ENCODE measurements around the gene FAM168A. TPM values are rescaled to one million over a fixed set of nuclear protein-coding genes. Genes with fewer than 3 reads are reported as not detected.

FAM168A gene
- total RNA-seq, 1 experiment from 2014 or later, result 13.8 TPM

DNA sequence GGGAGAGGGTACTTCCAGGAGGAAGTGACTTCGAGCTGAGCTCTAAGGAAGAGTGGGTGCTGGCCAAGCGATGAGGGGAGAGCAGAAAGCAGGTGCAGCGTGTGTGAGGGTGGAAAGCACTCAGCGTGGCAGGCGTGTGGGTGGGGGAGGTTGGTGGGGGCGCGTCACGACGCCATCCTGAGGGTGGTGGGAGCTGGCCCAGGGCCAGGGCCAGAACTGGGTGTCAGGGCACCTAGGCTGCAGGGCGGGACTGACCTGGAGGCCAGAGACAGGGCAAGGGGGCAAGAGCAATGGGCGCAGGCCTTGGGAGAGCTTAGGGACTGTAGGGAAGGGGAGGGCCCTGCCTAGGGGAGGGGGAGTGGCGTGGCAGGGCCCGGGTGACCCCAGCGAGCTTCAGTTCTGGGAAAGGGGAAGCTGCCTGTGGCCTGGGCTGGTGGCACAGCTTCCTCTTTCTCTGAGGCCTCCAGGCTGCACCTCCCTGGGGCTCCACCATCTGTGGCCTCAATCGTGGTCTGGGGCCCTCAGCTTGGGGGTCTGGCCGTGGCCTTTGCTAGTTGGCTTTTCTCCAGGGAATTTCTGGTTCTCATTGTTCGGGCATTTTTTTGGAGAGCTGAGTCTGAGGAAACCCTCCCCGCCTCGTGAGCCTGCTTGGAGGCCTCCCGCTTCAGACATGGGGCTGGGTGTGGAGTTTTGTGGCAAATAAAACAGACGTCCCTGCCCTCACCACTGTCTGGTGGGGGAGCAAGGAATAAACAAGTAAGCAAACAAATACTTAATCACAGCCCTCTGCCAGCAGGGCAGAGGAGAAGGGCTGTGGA, 212.8 kb downstream of the FAM168A start:
- Mint-ChIP-seq H3K4me3 (ENCODE audit: unreplicated experiment) (no peak overlapping the region), H3K9me3 (ENCODE audit: unreplicated experiment) (no peaks in the 10 kb centered on the region), H3K36me3 (ENCODE audit: insufficient read depth, unreplicated experiment) (no peaks in the 10 kb centered on the region), H3K27ac (ENCODE audit: low read depth, unreplicated experiment) (peak overlapping the region; percentile 54), H3K4me1 (ENCODE audit: insufficient read depth, unreplicated experiment) (peaks cover 37% of the 10 kb centered on the region), H3K27me3 (ENCODE audit: insufficient read depth, unreplicated experiment) (no peaks in the 10 kb centered on the region)
- TF ChIP-seq, protein P1, sequence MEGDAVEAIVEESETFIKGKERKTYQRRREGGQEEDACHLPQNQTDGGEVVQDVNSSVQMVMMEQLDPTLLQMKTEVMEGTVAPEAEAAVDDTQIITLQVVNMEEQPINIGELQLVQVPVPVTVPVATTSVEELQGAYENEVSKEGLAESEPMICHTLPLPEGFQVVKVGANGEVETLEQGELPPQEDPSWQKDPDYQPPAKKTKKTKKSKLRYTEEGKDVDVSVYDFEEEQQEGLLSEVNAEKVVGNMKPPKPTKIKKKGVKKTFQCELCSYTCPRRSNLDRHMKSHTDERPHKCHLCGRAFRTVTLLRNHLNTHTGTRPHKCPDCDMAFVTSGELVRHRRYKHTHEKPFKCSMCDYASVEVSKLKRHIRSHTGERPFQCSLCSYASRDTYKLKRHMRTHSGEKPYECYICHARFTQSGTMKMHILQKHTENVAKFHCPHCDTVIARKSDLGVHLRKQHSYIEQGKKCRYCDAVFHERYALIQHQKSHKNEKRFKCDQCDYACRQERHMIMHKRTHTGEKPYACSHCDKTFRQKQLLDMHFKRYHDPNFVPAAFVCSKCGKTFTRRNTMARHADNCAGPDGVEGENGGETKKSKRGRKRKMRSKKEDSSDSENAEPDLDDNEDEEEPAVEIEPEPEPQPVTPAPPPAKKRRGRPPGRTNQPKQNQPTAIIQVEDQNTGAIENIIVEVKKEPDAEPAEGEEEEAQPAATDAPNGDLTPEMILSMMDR (IDR thresholded peaks at IDR 0.05; ENCODE audit: unreplicated experiment), result no peak
- no peak for DNase-seq (ENCODE audit: unreplicated experiment)
- intact Hi-C loops (cut with micrococcal nuclease), result no loop called here
- POLR2A ChIA-PET, result interaction anchor here (0.6 to 1.0 kb wide), 2 partner anchors 34 to 144 kb away, joined by 3 to 4 read pairs; no protein-coding TSS in a partner anchor
- CTCF ChIA-PET, result interaction anchor here (0.6 to 1.4 kb wide), 2 partner anchors 35 to 207 kb away, joined by 3 to 5 read pairs; no protein-coding TSS in a partner anchor
- BruUV-seq (replicated peaks), result no TSS peak

DNA sequence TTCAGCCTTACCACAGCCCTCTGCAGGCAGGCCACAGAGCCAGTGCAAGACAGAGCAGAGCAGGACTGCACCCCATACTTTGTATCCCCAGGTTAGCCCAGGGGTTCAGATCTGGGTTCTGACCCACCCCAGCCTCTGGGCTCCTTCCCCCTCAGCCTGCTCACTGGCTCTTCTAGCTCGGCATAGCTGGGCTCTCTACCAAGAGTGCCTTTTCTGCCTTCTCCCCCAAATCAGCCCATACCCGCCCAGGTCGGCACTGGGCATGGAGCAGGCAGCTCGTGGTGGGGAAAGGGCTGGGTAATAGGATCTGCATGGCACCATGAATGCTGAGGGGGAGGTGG, 213.4 kb downstream of the FAM168A start:
- no peaks in the 10 kb centered on the region for H3K9me3 Mint-ChIP-seq (ENCODE audit: unreplicated experiment)
- no peaks in the 10 kb centered on the region for H3K27me3 Mint-ChIP-seq (ENCODE audit: insufficient read depth, unreplicated experiment)
- no peak for DNase-seq (ENCODE audit: unreplicated experiment)
- CTCF ChIA-PET, result interaction anchor here (1.4 kb wide), 1 partner anchor 34 kb away, joined by 5 read pairs; no protein-coding TSS in a partner anchor
- peaks cover 37% of the 10 kb centered on the region for H3K4me1 Mint-ChIP-seq (ENCODE audit: insufficient read depth, unreplicated experiment)
- intact Hi-C loops (cut with micrococcal nuclease), result no loop called here
- TF ChIP-seq, protein P1 (IDR thresholded peaks at IDR 0.05; ENCODE audit: unreplicated experiment), result no peak
- H3K36me3 Mint-ChIP-seq (ENCODE audit: insufficient read depth, unreplicated experiment), result no peaks in the 10 kb centered on the region
- no TSS peak for BruUV-seq (replicated peaks)
- no peak overlapping the region for H3K4me3 Mint-ChIP-seq (ENCODE audit: unreplicated experiment)
- H3K27ac Mint-ChIP-seq (ENCODE audit: low read depth, unreplicated experiment), result no peak overlapping the region
- POLR2A ChIA-PET, result interaction anchor here (1.0 kb wide), 1 partner anchor 33 kb away, joined by 4 read pairs; no protein-coding TSS in a partner anchor

DNA sequence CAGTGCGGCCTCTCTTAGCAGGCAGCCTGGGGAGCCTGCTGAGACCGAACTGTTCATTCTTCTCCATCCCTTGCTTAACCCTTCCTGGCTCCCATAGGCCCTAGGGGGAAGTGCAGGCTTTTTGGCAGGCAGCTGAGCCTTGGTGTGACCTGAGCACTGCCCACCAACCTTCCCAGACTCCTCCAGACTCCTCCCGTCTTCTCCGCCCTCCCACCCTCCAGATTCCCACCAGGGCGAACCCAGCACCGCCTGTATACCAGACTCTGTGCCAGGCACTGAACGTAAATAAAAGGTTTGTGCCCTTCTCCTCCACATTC, 213.8 kb downstream of the FAM168A start:
- no peak for DNase-seq (ENCODE audit: unreplicated experiment)
- H3K27me3 Mint-ChIP-seq (ENCODE audit: insufficient read depth, unreplicated experiment), result no peaks in the 10 kb centered on the region
- BruUV-seq (replicated peaks), result no TSS peak
- ChIA-PET POLR2A (interaction anchor here (1.0 kb wide), 1 partner anchor 33 kb away, joined by 4 read pairs; no protein-coding TSS in a partner anchor), CTCF (interaction anchor here (0.6 to 1.2 kb wide), 2 partner anchors 77 to 94 kb away, joined by 3 read pairs; no protein-coding TSS in a partner anchor)
- TF ChIP-seq, protein P1 (IDR thresholded peaks at IDR 0.05; ENCODE audit: unreplicated experiment), result no peak
- no peak overlapping the region for H3K27ac Mint-ChIP-seq (ENCODE audit: low read depth, unreplicated experiment)
- intact Hi-C loops (cut with micrococcal nuclease), result no loop called here
- H3K4me3 Mint-ChIP-seq (ENCODE audit: unreplicated experiment), result no peak overlapping the region
- peaks cover 37% of the 10 kb centered on the region for H3K4me1 Mint-ChIP-seq (ENCODE audit: insufficient read depth, unreplicated experiment)
- H3K36me3 Mint-ChIP-seq (ENCODE audit: insufficient read depth, unreplicated experiment), result no peaks in the 10 kb centered on the region
- no peaks in the 10 kb centered on the region for H3K9me3 Mint-ChIP-seq (ENCODE audit: unreplicated experiment)

DNA sequence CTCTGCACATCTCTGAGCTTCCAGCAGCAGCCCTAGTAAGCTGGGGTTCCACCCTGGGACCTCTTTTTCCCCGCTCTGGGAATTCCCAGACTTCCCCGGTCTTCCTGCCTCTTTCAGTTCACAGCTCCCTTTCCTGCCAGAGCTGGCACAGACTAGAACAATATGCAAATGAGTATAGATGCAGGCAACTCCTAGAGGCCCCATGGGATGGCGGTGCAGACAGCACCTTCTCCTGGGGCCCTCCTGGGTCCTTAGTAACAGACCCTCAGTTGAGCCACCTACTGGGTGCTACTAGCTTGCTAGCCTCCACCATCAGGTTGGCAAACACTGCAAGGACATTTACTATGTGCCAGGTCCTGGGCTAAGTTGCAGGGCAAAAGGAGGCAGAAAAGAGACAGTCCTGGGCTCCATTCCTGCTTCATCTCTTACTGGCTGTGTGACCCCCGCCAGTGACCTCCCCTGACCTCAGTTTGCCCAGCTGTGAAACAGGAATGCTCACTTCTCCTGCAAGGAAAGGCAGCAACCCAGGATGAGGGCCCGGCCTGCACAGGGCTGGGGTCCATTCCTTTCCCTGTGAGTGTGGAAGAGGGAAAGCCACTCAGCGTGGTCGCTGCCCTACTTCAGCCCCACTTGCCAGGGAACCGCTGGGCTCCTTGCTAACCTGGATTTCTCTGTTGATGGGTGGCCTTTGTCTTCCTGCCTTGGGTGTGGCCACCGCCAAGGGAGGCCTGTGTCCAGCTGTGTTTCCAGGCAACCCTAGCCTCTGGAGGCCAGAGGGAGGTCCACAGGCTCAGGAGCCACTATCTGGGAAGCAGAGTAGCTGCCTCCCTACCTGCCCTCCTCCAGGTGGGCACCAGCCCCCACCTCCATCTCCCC, 214.4 kb downstream of the FAM168A start:
- CTCF ChIA-PET, result interaction anchor here (0.6 to 2.3 kb wide), 6 partner anchors 9 to 183 kb away, joined by 3 to 9 read pairs (median 4); no protein-coding TSS in a partner anchor
- DNase-seq (ENCODE audit: unreplicated experiment), result peak; percentile 8
- no TSS peak for BruUV-seq (replicated peaks)
- Mint-ChIP-seq H3K27ac (ENCODE audit: low read depth, unreplicated experiment) (no peak overlapping the region), H3K36me3 (ENCODE audit: insufficient read depth, unreplicated experiment) (no peaks in the 10 kb centered on the region), H3K9me3 (ENCODE audit: unreplicated experiment) (no peaks in the 10 kb centered on the region), H3K4me3 (ENCODE audit: unreplicated experiment) (no peak overlapping the region), H3K4me1 (ENCODE audit: insufficient read depth, unreplicated experiment) (peaks cover 34% of the 10 kb centered on the region), H3K27me3 (ENCODE audit: insufficient read depth, unreplicated experiment) (no peaks in the 10 kb centered on the region)
- POLR2A ChIA-PET, result interaction anchor here (1.0 to 1.4 kb wide), 2 partner anchors 32 to 74 kb away, joined by 4 read pairs; no protein-coding TSS in a partner anchor
- TF ChIP-seq, protein P1 (IDR thresholded peaks at IDR 0.05; ENCODE audit: unreplicated experiment), result no peak
- intact Hi-C loops (cut with micrococcal nuclease), result no loop called here

Measured in MCF 10A (cell line).